Peyer's patch (tissue), 4 donors: Measurements from ENCODE around the gene LILRA2.

Source experiments
- CTCF ChIP-seq, 6 experiments: fragments of 450-650 bp in 4 of 6; fragments of 200-600 bp in 2 of 6; sonication (generic) in 1 of 6; IDR thresholded peaks; one replicate each; pipeline ENCODE4 v1.5.1; 2017 to 2019; ENCODE audit warnings: antibody characterized with exemption in 6 of 6, mild to moderate bottlenecking in 3 of 6, moderate library complexity in 1 of 6
- POLR2A ChIP-seq, 2 donors: fragments of 450-650 bp; IDR thresholded peaks; one replicate each; pipeline ENCODE4 v1.5.1; 2017; ENCODE audit warnings: antibody characterized with exemption in 2 of 2, mild to moderate bottlenecking in 2 of 2, moderate library complexity in 2 of 2

DNA sequence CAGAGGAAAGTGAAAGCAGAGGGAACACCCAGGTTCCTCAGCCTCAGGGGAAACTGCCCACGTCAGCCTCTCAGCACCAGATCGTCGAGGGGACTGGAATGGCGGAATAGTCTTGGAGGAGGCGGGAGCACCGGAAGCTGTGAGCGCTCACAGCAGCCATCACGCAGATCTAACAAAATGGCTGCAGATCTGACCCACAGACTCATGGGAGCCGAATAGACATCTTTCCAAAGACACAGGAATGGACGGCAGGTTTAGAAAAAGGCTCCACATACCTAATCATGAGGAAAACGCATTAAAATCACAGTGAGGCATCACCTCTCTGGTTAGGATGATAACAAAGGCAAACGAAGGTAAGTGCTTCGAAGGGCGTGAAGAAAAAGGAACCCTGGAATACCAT is 11.8 kb upstream of the LILRA2 start:
- TF ChIP-seq CTCF (IDR thresholded peaks at IDR 0.05) (no peak), POLR2A (IDR thresholded peaks at IDR 0.05) (no peak)
